ENCODE data around the gene BMP8B.

- no peak for TF ChIP-seq CTCF (conservative IDR thresholded peaks at IDR 0.05)
- TF ChIP-seq ZFX (IDR thresholded peaks at IDR 0.05): no peak
These were observed 20.3 kb upstream of the BMP8B start for GRCh38 chr1:39808784-39809517.
